Mesendoderm (in vitro differentiated cells): ENCODE measurements around the gene SSC4D.
"Not testable (repeated sequence)": the region's sequence is repeated elsewhere in the genome, so short reads cannot be mapped to it uniquely, and the experiment has no call there.

Source experiments
- DNase-seq: peaks from one replicate; pipeline ENCODE4 v3.0.0; 2013
- H2AK5ac ChIP-seq: 2 replicates; pipeline ENCODE4 v1.6.1; 2013; ENCODE audit warnings: low read length, inconsistent platforms
- H2BK120ac ChIP-seq: 2 replicates; pipeline ENCODE4 v1.6.1; 2013; ENCODE audit warnings: low read depth, mild to moderate bottlenecking, low read length, moderate library complexity, mixed read lengths
- H2BK15ac ChIP-seq: replicated peaks from 2 replicates; pipeline ENCODE4 v1.6.1; 2013; ENCODE audit warnings: low read depth, mild to moderate bottlenecking, moderate library complexity
- H2BK5ac ChIP-seq: 2 replicates; pipeline ENCODE4 v1.6.1; 2013; ENCODE audit warnings: low read length, inconsistent platforms
- H3K18ac ChIP-seq: 2 replicates; pipeline ENCODE4 v1.6.1; 2013; ENCODE audit warnings: mild to moderate bottlenecking, low read length, mixed read lengths
- H3K23ac ChIP-seq: one replicate; pipeline ENCODE4 v1.6.1; 2013; ENCODE audit warnings: low read length
- H3K27ac ChIP-seq: 2 replicates; pipeline ENCODE4 v1.5.1; 2013; ENCODE audit warnings: low read depth, mild to moderate bottlenecking, inconsistent platforms, low read length, moderate library complexity
- H3K27me3 ChIP-seq: 2 replicates; pipeline ENCODE4 v1.6.1; 2013; ENCODE audit warnings: low read length, control low read depth, mild to moderate bottlenecking, inconsistent platforms; ENCODE audit not compliant: insufficient read depth, poor library complexity
- H3K36me3 ChIP-seq: 2 replicates; pipeline ENCODE4 v1.6.1; 2013; ENCODE audit warnings: low read length, inconsistent platforms; ENCODE audit not compliant: control insufficient read depth, insufficient read depth
- H3K4ac ChIP-seq: one replicate; pipeline ENCODE4 v1.6.1; 2013; ENCODE audit warnings: low read depth, mild to moderate bottlenecking, low read length, moderate library complexity
- H3K4me1 ChIP-seq: 2 replicates; pipeline ENCODE4 v1.6.1; 2013; ENCODE audit warnings: low read depth, low read length, inconsistent platforms; ENCODE audit not compliant: control insufficient read depth
- H3K4me2 ChIP-seq: 2 replicates; pipeline ENCODE4 v1.6.1; 2013; ENCODE audit warnings: low read length
- H3K4me3 ChIP-seq: 2 replicates; pipeline ENCODE4 v1.5.1; 2013; ENCODE audit warnings: mild to moderate bottlenecking, low read length
- H3K56ac ChIP-seq: one replicate; pipeline ENCODE4 v1.6.1; 2013; ENCODE audit warnings: low read length
- H3K79me1 ChIP-seq: 2 replicates; pipeline ENCODE4 v1.6.1; 2013; ENCODE audit warnings: low read length, inconsistent platforms
- H3K79me2 ChIP-seq: 2 replicates; pipeline ENCODE4 v1.6.1; 2013; ENCODE audit warnings: mild to moderate bottlenecking, low read length; ENCODE audit not compliant: control insufficient read depth, insufficient read depth
- H3K9ac ChIP-seq: 2 replicates; pipeline ENCODE4 v1.6.1; 2013; ENCODE audit warnings: low read length, inconsistent platforms
- H4K5ac ChIP-seq: one replicate; pipeline ENCODE4 v1.6.1; 2013; ENCODE audit warnings: low read length
- H4K8ac ChIP-seq: one replicate; pipeline ENCODE4 v1.6.1; 2013; ENCODE audit warnings: low read depth, mild to moderate bottlenecking, control low read depth, low read length, moderate library complexity
- WGBS: extraction: QIAGEN DNeasy Blood & Tissue Kit; methylation state at CpG from one replicate; pipeline ENCODE4 v1.1.7; 2013; ENCODE audit warnings: low lambda C conversion rate, missing lambda C conversion rate; ENCODE audit not compliant: insufficient coverage; ENCODE audit errors: extremely low coverage; 5-methylcytosine and 5-hydroxymethylcytosine counted together

SSC4D gene

DNA sequence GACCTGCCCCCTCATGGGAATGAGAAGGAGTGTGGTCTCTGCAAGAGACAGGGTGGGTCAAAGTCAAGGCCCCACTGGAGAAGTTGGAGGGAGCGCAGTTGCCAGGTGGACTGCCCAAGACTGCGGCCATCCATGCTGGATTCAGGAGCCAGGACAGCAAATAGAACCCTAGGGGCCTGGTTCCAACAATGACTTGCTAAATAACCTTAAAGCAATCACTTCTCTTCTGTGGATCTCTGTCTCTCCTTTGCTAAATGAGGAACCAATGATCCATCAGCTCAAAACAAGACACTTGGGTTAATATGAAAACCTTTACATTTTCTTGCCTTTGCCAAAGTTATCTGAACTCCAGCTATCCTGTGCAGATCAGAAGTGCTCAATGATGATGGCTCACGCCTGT lies 38.1 kb downstream of the SSC4D start:
- H3K9ac ChIP-seq: no peak overlapping the region
- no peak overlapping the region for H3K27ac ChIP-seq
- H2BK15ac ChIP-seq: no peak overlapping the region
- H3K56ac ChIP-seq: no peak overlapping the region
- no peak overlapping the region for H3K18ac ChIP-seq
- H2BK120ac ChIP-seq: no peak overlapping the region
- H2AK5ac ChIP-seq: no peak overlapping the region
- no CpG with 5 or more reads among the region's 3 CpGs for WGBS
- H3K27me3 ChIP-seq: no peaks in the 10 kb centered on the region
- no peaks in the 10 kb centered on the region for H3K36me3 ChIP-seq
- no peaks in the 10 kb centered on the region for H3K4me1 ChIP-seq
- no peak overlapping the region for H4K8ac ChIP-seq
- no peak overlapping the region for H2BK5ac ChIP-seq
- H3K79me1 ChIP-seq: no peaks in the 10 kb centered on the region
- no peak overlapping the region for H3K4me3 ChIP-seq
- no peak for DNase-seq
- no peaks in the 10 kb centered on the region for H3K79me2 ChIP-seq
- no peak overlapping the region for H3K4me2 ChIP-seq
- H3K23ac ChIP-seq: no peak overlapping the region
- no peak overlapping the region for H4K5ac ChIP-seq
- no peak overlapping the region for H3K4ac ChIP-seq

GRCh38 chr7:76369018-76369417 lies 40.5 kb downstream of the SSC4D start:
- no peak overlapping the region for H3K4me3 ChIP-seq
- no peaks in the 10 kb centered on the region for H3K79me2 ChIP-seq
- no CpG with 5 or more reads among the region's 6 CpGs for WGBS

GRCh38 chr7:76368190-76368589 lies 41.3 kb downstream of the SSC4D start:
- no CpG with 5 or more reads among the region's 8 CpGs for WGBS

More at GRCh38 chr7:76369018-76369417, 40.5 kb downstream of the SSC4D start:
- no peaks in the 10 kb centered on the region for H3K36me3 ChIP-seq
- DNase-seq: no peak
- no peak overlapping the region for H3K4me2 ChIP-seq
- H3K4me1 ChIP-seq: peaks cover 5% of the 10 kb centered on the region
- no peak overlapping the region for H3K9ac ChIP-seq
- H3K27ac ChIP-seq: no peak overlapping the region
- no peak overlapping the region for H4K8ac ChIP-seq
- H2BK15ac ChIP-seq: no peak overlapping the region
- H4K5ac ChIP-seq: no peak overlapping the region
- H3K27me3 ChIP-seq: no peaks in the 10 kb centered on the region
- H3K79me1 ChIP-seq: no peaks in the 10 kb centered on the region
- H2BK120ac ChIP-seq: no peak overlapping the region
- H3K18ac ChIP-seq: no peak overlapping the region
- H3K4ac ChIP-seq: no peak overlapping the region
- no peak overlapping the region for H2AK5ac ChIP-seq
- H3K23ac ChIP-seq: no peak overlapping the region
- no peak overlapping the region for H2BK5ac ChIP-seq
- H3K56ac ChIP-seq: peak overlapping the region; percentile 0

DNA sequence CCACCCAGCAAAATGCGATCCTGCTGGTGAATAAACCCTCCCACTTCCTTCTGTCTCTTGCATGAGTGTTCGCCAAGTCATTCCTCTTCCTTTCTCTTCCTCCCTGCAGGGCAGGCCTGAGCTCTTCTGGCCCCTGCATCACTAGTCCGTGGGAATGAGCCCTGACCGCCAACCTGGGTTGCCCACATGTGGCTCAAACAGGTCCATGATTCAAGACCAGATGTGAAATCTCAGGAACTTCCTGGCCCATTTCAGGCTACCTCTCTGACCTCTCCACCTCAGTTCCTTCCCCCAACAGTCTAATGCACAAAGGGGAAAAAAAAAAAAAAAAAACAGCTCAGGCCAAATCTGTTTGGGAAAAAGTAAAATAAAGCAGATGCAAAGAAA lies 45.3 kb downstream of the SSC4D start:
- H2BK5ac ChIP-seq: peak overlapping the region; percentile 70
- no peaks in the 10 kb centered on the region for H3K27me3 ChIP-seq
- H3K18ac ChIP-seq: no peak overlapping the region
- no peaks in the 10 kb centered on the region for H3K36me3 ChIP-seq
- no peaks in the 10 kb centered on the region for H3K79me2 ChIP-seq
- H3K56ac ChIP-seq: peak overlapping the region; percentile 70
- H4K8ac ChIP-seq: no peak overlapping the region
- H2BK15ac ChIP-seq: no peak overlapping the region
- H2AK5ac ChIP-seq: peak overlapping the region; percentile 43
- no peak overlapping the region for H3K4me2 ChIP-seq
- H3K27ac ChIP-seq: no peak overlapping the region
- no peak overlapping the region for H4K5ac ChIP-seq
- WGBS: no CpG with 5 or more reads among the region's 4 CpGs
- peak; percentile 54 for DNase-seq
- no peak overlapping the region for H3K4me3 ChIP-seq
- H2BK120ac ChIP-seq: no peak overlapping the region
- no peaks in the 10 kb centered on the region for H3K79me1 ChIP-seq
- H3K4me1 ChIP-seq: peaks cover 9% of the 10 kb centered on the region
- H3K23ac ChIP-seq: no peak overlapping the region
- H3K9ac ChIP-seq: peak overlapping the region; percentile 39
- H3K4ac ChIP-seq: no peak overlapping the region

More at GRCh38 chr7:76368190-76368589, 41.3 kb downstream of the SSC4D start:
- H3K79me1 ChIP-seq: no peaks in the 10 kb centered on the region
- H2BK15ac ChIP-seq: no peak overlapping the region
- no peak overlapping the region for H3K4me2 ChIP-seq
- H4K5ac ChIP-seq: no peak overlapping the region
- no peak overlapping the region for H2BK120ac ChIP-seq
- H3K79me2 ChIP-seq: no peaks in the 10 kb centered on the region
- no peak overlapping the region for H3K27ac ChIP-seq
- no peak overlapping the region for H3K4me3 ChIP-seq
- H3K18ac ChIP-seq: no peak overlapping the region
- no peak overlapping the region for H3K4ac ChIP-seq
- no peak overlapping the region for H2AK5ac ChIP-seq
- no peak overlapping the region for H3K23ac ChIP-seq
- H2BK5ac ChIP-seq: no peak overlapping the region
- H3K4me1 ChIP-seq: peaks cover 5% of the 10 kb centered on the region
- no peaks in the 10 kb centered on the region for H3K36me3 ChIP-seq
- no peak overlapping the region for H4K8ac ChIP-seq
- H3K9ac ChIP-seq: no peak overlapping the region
- no peak overlapping the region for H3K56ac ChIP-seq
- no peaks in the 10 kb centered on the region for H3K27me3 ChIP-seq
- DNase-seq: no peak

GRCh38 chr7:76363754-76364153 lies 45.7 kb downstream of the SSC4D start:
- not testable (repeated sequence) for H3K79me2 ChIP-seq, H3K18ac ChIP-seq, H3K27me3 ChIP-seq, H3K4me3 ChIP-seq, H2BK5ac ChIP-seq, H3K9ac ChIP-seq, DNase-seq, H2BK120ac ChIP-seq, H4K8ac ChIP-seq, H3K36me3 ChIP-seq, H3K4me1 ChIP-seq, H4K5ac ChIP-seq, H3K23ac ChIP-seq, H3K4ac ChIP-seq, H3K27ac ChIP-seq, H3K79me1 ChIP-seq, H2AK5ac ChIP-seq, H3K4me2 ChIP-seq, H2BK15ac ChIP-seq
- no CpG with 5 or more reads among the region's 3 CpGs for WGBS
- H3K56ac ChIP-seq: peak overlapping the region; percentile 70

- H3K23ac ChIP-seq: no peak overlapping the region
- WGBS: no CpG with 5 or more reads among the region's 17 CpGs
- no peak overlapping the region for H2BK120ac ChIP-seq
- H3K4me1 ChIP-seq: peaks cover 11% of the 10 kb centered on the region
- peak overlapping the region; percentile 78 for H3K9ac ChIP-seq
- no peak overlapping the region for H2AK5ac ChIP-seq
- H4K5ac ChIP-seq: no peak overlapping the region
- H3K79me1 ChIP-seq: no peaks in the 10 kb centered on the region
- H3K4me2 ChIP-seq: no peak overlapping the region
- no peak overlapping the region for H2BK15ac ChIP-seq
- no peak for DNase-seq
- H3K56ac ChIP-seq: peak overlapping the region; percentile 92
- peaks cover 35% of the 10 kb centered on the region for H3K79me2 ChIP-seq
- no peaks in the 10 kb centered on the region for H3K27me3 ChIP-seq
- peak overlapping the region; percentile 76 for H2BK5ac ChIP-seq
- H3K36me3 ChIP-seq: peaks cover 2% of the 10 kb centered on the region
- no peak overlapping the region for H4K8ac ChIP-seq
- peak overlapping the region; percentile 85 for H3K4ac ChIP-seq
- H3K27ac ChIP-seq: no peak overlapping the region
- H3K4me3 ChIP-seq: no peak overlapping the region
- H3K18ac ChIP-seq: peak overlapping the region; percentile 41
These were observed 49.4 kb downstream of the SSC4D start for GRCh38 chr7:76359978-76360638.
